Esophagus squamous epithelium (tissue), 4 donors: ENCODE measurements around the gene UNC13C.

Source experiments
- POLR2A ChIP-seq, 4 donors: fragments of 450-650 bp; IDR thresholded peaks; one replicate each; pipeline ENCODE4 v1.6.1; 2017; ENCODE audit warnings: antibody characterized with exemption in 4 of 4, mild to moderate bottlenecking in 4 of 4, moderate library complexity in 3 of 4
- TF ChIP-seq, protein P1 (sequence below), 6 experiments: fragments of 450-650 bp in 4 of 6; fragments of 200-600 bp in 2 of 6; sonication (generic) in 2 of 6; IDR thresholded peaks; one replicate each; pipeline ENCODE4 v1.5.1; 2016 to 2019; ENCODE audit warnings: antibody characterized with exemption in 6 of 6, mild to moderate bottlenecking in 4 of 6, moderate library complexity in 4 of 6

DNA sequence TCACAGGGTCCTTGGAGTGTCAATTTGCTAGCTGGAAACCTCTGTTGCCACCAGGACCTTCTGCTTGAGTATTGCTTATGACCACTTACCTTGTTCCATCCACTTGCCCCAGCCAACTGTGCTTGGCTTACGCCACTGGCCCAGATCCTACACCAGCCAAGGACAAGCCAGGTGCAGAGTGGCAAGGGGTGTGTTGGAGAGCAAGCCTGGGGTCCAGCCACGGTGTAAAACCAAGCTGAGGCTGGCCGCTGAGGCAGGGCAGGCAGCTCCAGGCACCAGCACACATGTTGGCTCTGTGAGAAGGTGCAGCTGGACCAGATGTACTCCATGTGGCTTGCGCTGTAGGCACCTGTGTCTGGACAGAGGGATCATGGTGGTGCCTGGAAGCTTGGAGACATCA lies 248.2 kb downstream of the UNC13C start:
- TF ChIP-seq, protein P1, sequence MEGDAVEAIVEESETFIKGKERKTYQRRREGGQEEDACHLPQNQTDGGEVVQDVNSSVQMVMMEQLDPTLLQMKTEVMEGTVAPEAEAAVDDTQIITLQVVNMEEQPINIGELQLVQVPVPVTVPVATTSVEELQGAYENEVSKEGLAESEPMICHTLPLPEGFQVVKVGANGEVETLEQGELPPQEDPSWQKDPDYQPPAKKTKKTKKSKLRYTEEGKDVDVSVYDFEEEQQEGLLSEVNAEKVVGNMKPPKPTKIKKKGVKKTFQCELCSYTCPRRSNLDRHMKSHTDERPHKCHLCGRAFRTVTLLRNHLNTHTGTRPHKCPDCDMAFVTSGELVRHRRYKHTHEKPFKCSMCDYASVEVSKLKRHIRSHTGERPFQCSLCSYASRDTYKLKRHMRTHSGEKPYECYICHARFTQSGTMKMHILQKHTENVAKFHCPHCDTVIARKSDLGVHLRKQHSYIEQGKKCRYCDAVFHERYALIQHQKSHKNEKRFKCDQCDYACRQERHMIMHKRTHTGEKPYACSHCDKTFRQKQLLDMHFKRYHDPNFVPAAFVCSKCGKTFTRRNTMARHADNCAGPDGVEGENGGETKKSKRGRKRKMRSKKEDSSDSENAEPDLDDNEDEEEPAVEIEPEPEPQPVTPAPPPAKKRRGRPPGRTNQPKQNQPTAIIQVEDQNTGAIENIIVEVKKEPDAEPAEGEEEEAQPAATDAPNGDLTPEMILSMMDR (IDR thresholded peaks at IDR 0.05): no peak
- TF ChIP-seq POLR2A (IDR thresholded peaks at IDR 0.05): no peak
